Fibroblast of lung (primary cell): ENCODE measurements around the gene ATP8A2.

Experiments used
- CTCF ChIP-seq, 2 donors: IDR thresholded peaks in 1 of 2; conservative IDR thresholded peaks in 1 of 2; 1 replicate in 1 of 2; 2 replicates in 1 of 2; pipeline ENCODE4 v1.5.1; 2011 to 2012; ENCODE audit warnings: low read length in 2 of 2, control low read depth in 1 of 2, inconsistent platforms in 1 of 2, low read depth in 1 of 2, mild to moderate bottlenecking in 1 of 2
- EZH2 ChIP-seq: IDR thresholded peaks from 2 replicates; pipeline ENCODE4 v1.5.1; 2012; ENCODE audit warnings: low read length, control low read depth, mild to moderate bottlenecking; ENCODE audit errors: missing control alignments

GRCh38 chr13:25432691-25433090 is 60.9 kb downstream of the ATP8A2 start:
- TF ChIP-seq CTCF (conservative IDR thresholded peaks at IDR 0.05 in 1 of 2, IDR thresholded peaks at IDR 0.05 in 1 of 2; ENCODE audit: low read depth in 1 of 2, low read length in 2 of 2): no peak
- TF ChIP-seq EZH2: no peak
